Activated CD8-positive, alpha-beta T cell treated with anti-CD3 and anti-CD28 coated beads, Interleukin-2, amount 10 ng/mL, durations not matched to agents 7 days and 5 days (primary cell): ENCODE data around the gene SOX1. TPM values are rescaled to one million over a fixed set of nuclear protein-coding genes. Genes with fewer than 3 reads are reported as not detected.

Experiments used
- ATAC-seq: fragments of 150-1000 bp; cut with Tn5 transposase; one replicate; pipeline ENCODE4 v1.10.0; 2021; ENCODE audit warnings: moderate library complexity
- CTCF ChIA-PET: fragments of 350-600 bp; sonication (Branson Sonifier 250); formaldehyde crosslinking; loops from one replicate; lab custom pipeline; 2021; ENCODE audit warnings: antibody characterized with exemption; lab: Charles Lee
- POLR2A ChIA-PET: fragments of 350-600 bp; sonication (Branson Sonifier 250); formaldehyde crosslinking; loops from one replicate; lab custom pipeline; 2021; ENCODE audit warnings: antibody characterized with exemption; lab: Charles Lee
- DNase-seq: peaks from one replicate; pipeline ENCODE4 v3.0.0-alpha.2; 2020
- H3K27ac Mint-ChIP-seq: one replicate; pipeline ENCODE4 v1.8.0; 2021; ENCODE audit warnings: mild to moderate bottlenecking, mixed read lengths
- H3K27me3 Mint-ChIP-seq: one replicate; pipeline ENCODE4 v1.8.0; 2021; ENCODE audit warnings: low read depth, mixed read lengths
- H3K36me3 Mint-ChIP-seq: one replicate; pipeline ENCODE4 v1.8.0; 2021; ENCODE audit warnings: low read depth, mixed read lengths
- H3K4me1 Mint-ChIP-seq: one replicate; pipeline ENCODE4 v1.8.0; 2021; ENCODE audit warnings: low read depth, mixed read lengths
- H3K4me3 Mint-ChIP-seq: one replicate; pipeline ENCODE4 v1.8.0; 2021; ENCODE audit warnings: mild to moderate bottlenecking, mixed read lengths
- H3K9me3 Mint-ChIP-seq: one replicate; pipeline ENCODE4 v1.8.0; 2022; ENCODE audit warnings: mixed read lengths; ENCODE audit not compliant: insufficient read depth
- total RNA-seq, 2 experiments: library from RNA; stranded (reverse); gene quantifications; one replicate each; pipeline ENCODE4 v1.2.3, GENCODE V29; 2021

Gene SOX1
- total RNA-seq, 2 experiments from 2014 or later: not detected

DNA sequence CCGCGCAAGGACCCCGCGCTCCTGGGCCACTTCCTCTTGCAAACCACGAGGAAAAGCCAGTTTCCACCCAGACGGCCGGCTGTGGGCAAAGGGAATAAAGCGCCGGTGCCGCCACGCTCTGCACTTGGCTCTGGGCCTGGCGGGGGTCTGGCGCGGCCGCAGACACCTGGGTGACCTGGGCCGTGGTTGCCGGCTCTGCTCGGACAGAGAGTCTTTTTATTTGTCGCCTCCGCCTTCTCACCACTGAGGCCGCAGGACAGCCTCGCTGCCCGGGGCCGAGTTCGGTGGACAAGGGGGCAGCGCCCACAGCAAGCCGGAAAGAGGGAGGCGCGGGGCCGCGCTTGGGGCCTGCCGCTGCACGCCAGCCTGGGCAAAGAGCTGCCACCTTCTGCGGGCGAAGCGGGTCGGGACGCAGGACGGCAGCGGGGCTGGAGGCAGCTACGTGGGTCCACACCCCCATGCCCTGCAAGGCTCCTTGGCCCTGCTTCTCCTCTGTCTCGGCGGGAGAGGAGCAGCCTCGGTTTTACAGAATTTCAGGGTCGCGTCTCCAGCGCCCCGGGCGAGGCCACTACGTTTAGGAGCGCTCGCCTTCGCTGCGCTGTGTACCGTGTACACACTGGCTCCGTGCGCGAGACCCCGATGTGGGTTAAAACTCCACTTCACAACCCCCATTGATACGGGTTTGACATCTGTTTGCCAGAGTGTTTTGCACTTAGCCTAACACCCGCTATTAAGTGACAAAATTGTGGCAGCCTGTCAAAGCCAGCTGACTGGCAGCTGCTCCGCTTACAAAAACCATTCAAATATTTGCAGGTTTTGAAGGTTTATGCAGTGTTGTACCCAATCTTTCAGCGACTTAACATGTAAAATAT, 13.0 kb upstream of the SOX1 start:
- Mint-ChIP-seq H3K4me1 (no peaks in the 10 kb centered on the region), H3K27me3 (peaks cover 57% of the 10 kb centered on the region), H3K36me3 (peaks cover 8% of the 10 kb centered on the region), H3K27ac (no peak overlapping the region), H3K4me3 (no peak overlapping the region), H3K9me3 (no peaks in the 10 kb centered on the region)
- no peak for ATAC-seq
- ChIA-PET CTCF (no interaction called here), POLR2A (no interaction called here)
- DNase-seq: no peak

DNA sequence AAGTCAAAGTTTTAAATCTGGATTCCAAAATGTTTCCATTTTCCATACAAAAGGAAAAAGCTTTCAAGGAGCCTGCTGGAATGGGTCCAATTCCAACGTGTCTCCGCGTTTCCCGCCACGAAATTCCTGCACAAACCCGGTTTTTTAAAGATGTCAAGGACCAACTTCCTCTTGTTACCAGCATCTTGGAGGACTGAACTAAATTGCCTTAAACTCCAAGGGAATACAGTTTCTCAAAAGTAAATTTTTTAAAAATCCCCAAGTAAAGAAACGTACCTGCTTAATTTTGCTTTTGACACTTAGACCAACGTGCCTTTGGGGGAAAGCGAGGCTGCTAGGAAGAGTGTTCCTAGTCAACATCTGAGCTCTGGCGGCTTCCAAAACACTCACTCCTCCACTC, 12.3 kb upstream of the SOX1 start:
- Mint-ChIP-seq H3K36me3 (peaks cover 8% of the 10 kb centered on the region), H3K4me3 (peak overlapping the region; percentile 46), H3K9me3 (no peaks in the 10 kb centered on the region), H3K27ac (no peak overlapping the region), H3K4me1 (no peaks in the 10 kb centered on the region), H3K27me3 (peaks cover 64% of the 10 kb centered on the region)
- CTCF ChIA-PET: no interaction called here
- ATAC-seq (no peak), DNase-seq (no peak)
- POLR2A ChIA-PET: no interaction called here

DNA sequence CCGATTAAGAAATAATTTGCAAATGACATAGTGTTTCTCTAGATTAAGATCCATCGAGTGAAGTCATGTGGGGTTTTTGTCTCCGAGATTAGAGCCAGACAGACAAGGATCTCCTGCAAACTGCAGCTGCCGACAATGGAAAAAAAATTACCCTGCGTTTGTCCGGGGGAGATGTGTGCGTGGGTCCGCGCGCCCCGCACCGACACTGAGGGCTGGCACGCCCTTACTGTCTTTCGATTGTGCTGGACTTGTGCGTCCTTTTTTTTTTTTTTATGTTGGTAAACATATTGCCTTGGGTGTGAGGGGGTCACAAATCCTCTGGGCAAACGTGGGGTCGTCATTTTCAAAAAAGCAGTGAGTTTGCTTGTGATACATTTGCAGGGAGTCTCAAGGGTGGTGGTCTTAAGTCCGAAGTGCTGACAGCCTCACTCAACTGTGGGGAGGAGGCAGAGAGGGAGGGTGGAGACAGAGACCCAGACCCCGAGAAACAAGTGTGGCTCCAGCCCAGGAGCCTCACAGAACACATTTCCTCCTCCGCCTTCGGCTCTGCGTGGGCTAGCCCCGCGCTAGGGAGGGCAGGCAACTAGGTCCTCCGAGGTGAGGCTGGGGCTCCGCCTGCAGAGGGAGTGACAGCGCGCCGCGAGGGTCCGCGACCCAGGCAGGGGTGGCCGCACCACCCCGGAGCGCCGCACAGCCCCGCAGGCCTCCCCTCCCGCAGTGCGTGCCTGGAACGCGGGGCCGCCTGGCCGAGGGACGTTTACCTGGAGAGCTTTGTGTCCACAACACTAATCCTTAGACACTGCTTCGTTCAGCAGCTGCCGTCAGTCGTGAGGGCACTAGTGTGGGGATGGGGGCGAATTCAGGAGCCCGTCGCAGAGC, 11.7 kb upstream of the SOX1 start:
- no peak for ATAC-seq
- ChIA-PET POLR2A (no interaction called here), CTCF (no interaction called here)
- peak overlapping the region; percentile 52 for H3K27ac Mint-ChIP-seq
- peak overlapping the region; percentile 46 for H3K4me3 Mint-ChIP-seq
- DNase-seq: no peak
- H3K9me3 Mint-ChIP-seq: no peaks in the 10 kb centered on the region
- H3K27me3 Mint-ChIP-seq: peaks cover 69% of the 10 kb centered on the region
- H3K4me1 Mint-ChIP-seq: no peaks in the 10 kb centered on the region
- H3K36me3 Mint-ChIP-seq: peaks cover 8% of the 10 kb centered on the region

DNA sequence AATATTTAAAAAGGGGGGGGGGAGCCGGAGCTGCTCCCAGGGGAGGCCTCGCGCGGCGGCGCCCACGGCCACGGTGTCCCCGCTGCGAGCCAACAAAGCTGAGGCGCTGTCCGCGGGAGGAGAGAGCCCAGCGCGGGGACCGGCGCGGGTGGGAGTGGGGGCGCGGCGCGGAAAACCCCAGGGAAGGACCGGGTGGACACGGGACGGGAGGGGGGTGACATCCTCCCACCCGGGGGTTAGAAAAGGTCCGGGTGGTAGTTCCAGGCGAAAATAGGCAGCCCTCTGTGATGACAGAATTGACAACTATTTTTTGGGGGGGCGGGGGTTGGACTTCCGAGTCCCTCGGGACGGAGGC, 11.1 kb upstream of the SOX1 start:
- ChIA-PET POLR2A (no interaction called here), CTCF (no interaction called here)
- Mint-ChIP-seq H3K27me3 (peaks cover 71% of the 10 kb centered on the region), H3K27ac (peak overlapping the region; percentile 52), H3K4me1 (no peaks in the 10 kb centered on the region), H3K4me3 (no peak overlapping the region), H3K36me3 (peaks cover 10% of the 10 kb centered on the region), H3K9me3 (no peaks in the 10 kb centered on the region)
- DNase-seq (no peak), ATAC-seq (no peak)

DNA sequence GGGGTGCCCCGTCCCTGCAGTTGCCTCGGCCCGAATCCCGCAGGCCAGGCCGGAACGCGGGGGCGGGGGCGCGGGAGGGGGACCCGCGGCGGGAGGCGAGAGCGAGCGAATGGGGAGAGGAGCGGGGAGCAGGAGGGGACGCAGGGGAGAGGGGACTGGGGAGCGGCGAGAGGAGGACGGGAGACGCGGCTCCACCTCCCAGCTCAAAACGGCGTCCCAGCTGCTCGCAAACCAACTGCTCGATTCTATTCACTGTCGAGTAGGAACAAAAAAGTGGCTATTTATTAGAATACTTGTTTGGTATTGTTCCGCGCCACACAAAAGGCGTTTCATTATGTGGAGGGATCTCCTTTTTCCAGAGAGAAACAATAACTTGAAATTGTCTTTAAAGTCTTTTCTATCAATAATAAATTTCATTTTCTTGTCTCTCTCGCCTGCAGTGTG, 10.6 kb upstream of the SOX1 start:
- ChIA-PET CTCF (no interaction called here), POLR2A (no interaction called here)
- DNase-seq (no peak), ATAC-seq (no peak)
- Mint-ChIP-seq H3K27ac (no peak overlapping the region), H3K27me3 (peaks cover 71% of the 10 kb centered on the region), H3K9me3 (no peaks in the 10 kb centered on the region), H3K4me3 (no peak overlapping the region), H3K36me3 (peaks cover 10% of the 10 kb centered on the region), H3K4me1 (no peaks in the 10 kb centered on the region)

DNA sequence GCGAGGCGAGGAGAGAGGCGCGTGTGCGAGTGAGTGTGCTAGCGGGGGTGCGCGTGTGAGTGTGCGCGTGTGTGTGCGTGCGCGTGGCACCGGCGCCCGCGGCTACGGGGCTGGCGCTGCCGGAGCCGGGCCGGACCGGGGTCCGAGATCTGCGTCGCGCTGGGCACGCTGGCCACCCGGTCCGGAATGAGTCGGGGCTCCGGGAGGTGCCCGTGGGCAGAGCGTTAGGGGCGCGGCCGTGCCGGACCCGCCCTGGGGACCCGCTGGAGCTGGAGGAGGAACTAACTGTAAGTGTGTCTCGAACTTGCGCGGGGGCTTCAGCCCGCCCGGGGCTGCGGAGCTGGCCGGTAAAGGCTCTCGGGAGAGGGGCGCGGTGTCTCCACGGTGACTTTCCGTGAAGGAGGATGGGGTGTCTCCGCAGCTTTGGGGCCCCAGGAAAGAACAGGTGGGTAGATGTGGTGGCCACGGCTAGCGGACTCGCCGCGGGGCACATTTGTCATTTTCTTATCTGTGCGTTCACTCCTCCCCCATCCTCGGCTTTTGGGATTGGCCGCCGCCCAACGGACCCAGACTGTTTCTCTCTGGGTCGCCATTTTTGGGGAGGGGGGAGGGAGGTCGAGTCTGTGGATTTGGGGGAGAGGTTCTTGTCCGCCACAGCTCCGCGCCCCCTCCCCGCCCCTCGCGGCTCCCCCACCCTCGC, 10.1 kb upstream of the SOX1 start:
- DNase-seq (no peak), ATAC-seq (no peak)
- H3K36me3 Mint-ChIP-seq: peaks cover 11% of the 10 kb centered on the region
- ChIA-PET CTCF (no interaction called here), POLR2A (no interaction called here)
- H3K4me3 Mint-ChIP-seq: no peak overlapping the region
- no peaks in the 10 kb centered on the region for H3K9me3 Mint-ChIP-seq
- H3K4me1 Mint-ChIP-seq: no peaks in the 10 kb centered on the region
- peak overlapping the region; percentile 57 for H3K27ac Mint-ChIP-seq
- H3K27me3 Mint-ChIP-seq: peaks cover 70% of the 10 kb centered on the region

DNA sequence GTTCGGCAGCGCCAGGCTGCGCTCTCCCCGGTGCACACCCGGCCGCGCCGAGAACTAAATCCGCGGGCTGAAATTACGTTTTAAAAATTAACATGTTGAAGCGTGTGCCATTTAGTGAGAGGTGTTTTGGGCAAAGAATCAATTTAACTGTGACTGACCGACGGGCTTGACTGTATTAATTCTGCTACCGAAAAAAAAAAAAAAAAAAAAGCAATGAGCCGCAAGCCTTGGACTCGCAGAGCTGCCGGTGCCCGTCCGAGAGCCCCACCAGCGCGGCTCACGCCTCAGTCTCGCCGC, 9.6 kb upstream of the SOX1 start:
- no peaks in the 10 kb centered on the region for H3K9me3 Mint-ChIP-seq
- ATAC-seq: no peak
- H3K27me3 Mint-ChIP-seq: peaks cover 70% of the 10 kb centered on the region
- CTCF ChIA-PET: no interaction called here
- no peak for DNase-seq
- peak overlapping the region; percentile 12 for H3K4me3 Mint-ChIP-seq
- H3K27ac Mint-ChIP-seq: no peak overlapping the region
- POLR2A ChIA-PET: no interaction called here
- H3K4me1 Mint-ChIP-seq: no peaks in the 10 kb centered on the region
- H3K36me3 Mint-ChIP-seq: peaks cover 12% of the 10 kb centered on the region

DNA sequence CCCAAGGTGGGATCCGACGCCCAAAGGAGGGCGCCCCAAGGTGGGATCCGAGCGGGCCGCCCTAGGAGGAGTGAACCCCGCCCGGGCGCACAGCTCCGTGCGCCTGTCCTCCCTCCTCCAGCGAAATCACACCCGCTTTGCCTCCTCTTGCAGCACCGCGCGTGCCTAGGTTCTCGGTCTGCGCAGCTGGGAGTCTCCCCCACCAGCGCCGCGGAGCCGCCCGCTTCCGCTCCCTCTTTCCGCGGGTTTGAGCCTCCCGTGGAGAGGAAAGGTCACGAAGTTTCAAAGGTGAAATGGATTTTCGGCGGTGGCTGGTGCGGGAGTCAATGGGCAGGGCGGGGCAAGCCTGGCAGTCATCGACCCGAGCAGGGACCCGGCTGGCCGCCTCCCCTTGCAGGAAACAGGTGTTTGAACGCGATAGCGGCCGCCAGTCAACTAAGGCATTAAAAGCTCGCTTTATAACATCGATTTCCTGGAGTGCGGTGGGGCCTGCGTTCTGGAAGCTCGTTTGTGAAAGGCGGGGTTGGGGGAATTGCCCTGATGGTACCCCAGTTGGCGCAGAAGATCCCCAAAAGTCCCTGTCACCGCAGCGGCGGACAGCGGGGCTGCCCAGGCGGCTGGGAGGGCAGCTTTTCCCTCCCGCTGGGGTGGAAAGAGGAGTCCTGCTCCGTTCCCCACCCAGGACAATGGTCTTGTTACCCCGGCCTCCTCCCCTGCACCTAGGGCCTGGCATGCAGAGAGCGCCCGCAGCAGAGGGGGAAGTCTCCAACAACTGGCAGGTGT, 9.0 kb upstream of the SOX1 start:
- peak overlapping the region; percentile 8 for H3K4me3 Mint-ChIP-seq

DNA sequence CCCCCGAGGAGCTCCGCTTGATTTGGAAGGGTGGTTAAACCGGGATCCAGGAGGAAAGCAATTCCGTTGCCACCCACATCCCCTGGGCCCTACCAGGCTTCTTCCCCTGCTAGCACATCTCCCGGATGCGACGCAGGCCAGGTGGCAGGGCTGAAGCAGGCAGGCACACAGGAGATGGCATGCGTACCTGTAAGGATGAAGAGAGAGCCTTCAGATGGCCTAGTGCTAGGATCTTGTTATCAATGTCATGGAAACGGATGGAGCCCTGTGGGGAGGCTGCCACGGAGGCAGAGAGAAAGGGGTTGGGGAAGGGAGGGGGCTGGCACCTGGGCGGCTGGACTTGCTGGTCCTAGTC, 8.5 kb upstream of the SOX1 start:
- no peak for ATAC-seq
- no peak overlapping the region for H3K4me3 Mint-ChIP-seq
- H3K4me1 Mint-ChIP-seq: no peaks in the 10 kb centered on the region
- no peak for DNase-seq
- H3K9me3 Mint-ChIP-seq: no peaks in the 10 kb centered on the region
- ChIA-PET CTCF (no interaction called here), POLR2A (no interaction called here)
- H3K27me3 Mint-ChIP-seq: peaks cover 74% of the 10 kb centered on the region
- peaks cover 13% of the 10 kb centered on the region for H3K36me3 Mint-ChIP-seq
- H3K27ac Mint-ChIP-seq: no peak overlapping the region

More for the DNA sequence above, 9.0 kb upstream of the SOX1 start:
- ChIA-PET CTCF (no interaction called here), POLR2A (no interaction called here)
- no peak for DNase-seq
- Mint-ChIP-seq H3K36me3 (peaks cover 12% of the 10 kb centered on the region), H3K27me3 (peaks cover 73% of the 10 kb centered on the region), H3K9me3 (no peaks in the 10 kb centered on the region), H3K4me1 (no peaks in the 10 kb centered on the region), H3K27ac (no peak overlapping the region)
- no peak for ATAC-seq

DNA sequence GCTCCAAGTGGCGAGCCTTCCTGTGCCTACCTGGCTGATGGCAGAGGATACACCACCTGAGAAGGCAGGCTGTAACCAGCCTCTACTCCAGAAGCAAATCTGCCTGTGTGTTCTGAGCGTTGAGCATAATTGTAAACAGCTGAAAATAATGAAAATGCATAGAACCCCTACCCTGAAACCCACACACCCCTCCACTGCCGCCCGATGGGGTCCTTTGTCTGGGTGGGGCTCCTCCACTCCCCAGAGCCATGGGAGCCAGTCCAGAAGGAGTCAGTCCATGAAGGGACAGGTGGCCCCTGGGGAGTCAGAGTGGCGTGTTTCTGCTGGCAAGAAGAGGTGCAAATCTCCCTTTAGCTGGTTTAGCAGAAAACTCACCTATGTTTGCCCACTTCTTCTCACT, 8.0 kb upstream of the SOX1 start:
- ATAC-seq (no peak), DNase-seq (no peak)
- peaks cover 13% of the 10 kb centered on the region for H3K36me3 Mint-ChIP-seq
- H3K4me3 Mint-ChIP-seq: no peak overlapping the region
- no peak overlapping the region for H3K27ac Mint-ChIP-seq
- ChIA-PET CTCF (no interaction called here), POLR2A (no interaction called here)
- no peaks in the 10 kb centered on the region for H3K9me3 Mint-ChIP-seq
- no peaks in the 10 kb centered on the region for H3K4me1 Mint-ChIP-seq
- peaks cover 75% of the 10 kb centered on the region for H3K27me3 Mint-ChIP-seq

DNA sequence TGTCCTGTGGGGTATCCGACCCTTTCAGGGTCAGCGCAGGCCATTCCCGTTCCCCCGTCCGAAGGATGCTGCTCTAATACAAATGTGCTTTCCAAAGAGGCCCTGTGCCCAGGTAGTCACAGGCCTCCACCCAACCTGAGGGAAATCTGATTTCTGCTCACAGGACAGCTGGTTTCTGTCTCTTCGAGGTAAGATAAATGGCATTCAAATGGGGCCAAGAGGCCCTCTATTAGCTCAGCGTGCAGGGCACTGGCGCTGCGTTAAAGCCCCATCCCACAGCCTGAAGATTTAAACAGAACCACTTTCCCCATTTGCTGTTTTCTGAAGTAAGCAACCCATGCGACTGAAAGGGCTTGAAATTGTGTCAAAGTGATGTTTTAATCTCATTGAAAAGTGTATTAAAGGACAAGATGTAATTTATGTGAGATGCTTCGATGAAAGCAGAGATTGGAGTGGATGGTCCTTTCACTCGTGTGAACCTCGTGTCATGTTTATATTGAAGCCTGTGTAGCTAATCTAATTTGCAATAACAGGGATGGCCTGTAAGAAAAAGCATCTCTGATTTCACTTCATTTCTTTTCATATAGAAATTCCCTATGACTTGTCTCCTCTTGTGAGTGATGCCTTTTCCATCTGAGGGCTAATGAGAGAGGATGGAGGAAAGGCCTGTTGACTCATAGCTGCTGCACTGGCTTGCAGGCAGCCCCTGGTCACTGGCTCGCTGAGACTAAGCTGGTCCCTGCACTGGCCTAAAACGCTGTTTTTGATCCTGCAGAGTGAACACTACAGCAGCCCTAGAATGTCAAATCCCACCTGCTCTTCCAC, 7.3 kb upstream of the SOX1 start:
- H3K9me3 Mint-ChIP-seq: no peaks in the 10 kb centered on the region
- ATAC-seq (no peak), DNase-seq (no peak)
- no peaks in the 10 kb centered on the region for H3K4me1 Mint-ChIP-seq
- CTCF ChIA-PET: no interaction called here
- H3K27me3 Mint-ChIP-seq: peaks cover 78% of the 10 kb centered on the region
- peaks cover 13% of the 10 kb centered on the region for H3K36me3 Mint-ChIP-seq
- POLR2A ChIA-PET: no interaction called here
- no peak overlapping the region for H3K27ac Mint-ChIP-seq
- no peak overlapping the region for H3K4me3 Mint-ChIP-seq
